GM18499 (cell line): ENCODE results near the gene WDR88.
"Not testable (repeated sequence)": the region's sequence is repeated elsewhere in the genome, so short reads cannot be mapped to it uniquely, and the experiment has no call there.

ENCODE experiments used
- ATAC-seq: cut with Tn5 transposase; IDR thresholded peaks from one replicate; pipeline ENCODE4 v1.9.1; 2021; ENCODE audit warnings: moderate number of reproducible peaks; ENCODE audit not compliant: insufficient read depth, unreplicated experiment

Gene WDR88

DNA sequence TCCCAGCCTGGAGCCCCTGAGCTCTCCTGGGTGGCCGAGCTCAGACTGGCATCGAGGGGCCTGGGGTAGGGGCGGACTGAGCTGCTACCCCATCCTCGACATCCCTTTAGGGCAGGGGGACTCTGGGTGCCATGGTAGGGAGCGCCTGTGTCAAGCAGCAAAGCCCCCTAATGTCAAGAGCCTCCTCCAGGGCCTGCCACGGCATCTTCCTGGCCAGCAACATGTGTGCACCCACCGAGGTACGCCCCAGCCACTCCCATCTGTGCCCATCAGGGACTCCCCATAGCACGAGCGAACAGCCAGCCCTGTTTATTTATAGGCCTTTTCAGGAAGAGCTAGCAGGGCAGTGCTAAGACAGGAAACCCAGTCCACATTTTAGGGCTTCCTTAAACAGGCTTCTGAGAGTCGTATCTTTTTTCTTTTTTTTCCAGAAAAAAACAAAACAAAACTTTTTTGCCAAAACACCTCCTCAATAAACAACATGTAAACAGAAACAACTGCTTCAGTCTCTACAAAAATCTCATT is 76.5 kb downstream of the WDR88 start:
- ATAC-seq: no peak

DNA sequence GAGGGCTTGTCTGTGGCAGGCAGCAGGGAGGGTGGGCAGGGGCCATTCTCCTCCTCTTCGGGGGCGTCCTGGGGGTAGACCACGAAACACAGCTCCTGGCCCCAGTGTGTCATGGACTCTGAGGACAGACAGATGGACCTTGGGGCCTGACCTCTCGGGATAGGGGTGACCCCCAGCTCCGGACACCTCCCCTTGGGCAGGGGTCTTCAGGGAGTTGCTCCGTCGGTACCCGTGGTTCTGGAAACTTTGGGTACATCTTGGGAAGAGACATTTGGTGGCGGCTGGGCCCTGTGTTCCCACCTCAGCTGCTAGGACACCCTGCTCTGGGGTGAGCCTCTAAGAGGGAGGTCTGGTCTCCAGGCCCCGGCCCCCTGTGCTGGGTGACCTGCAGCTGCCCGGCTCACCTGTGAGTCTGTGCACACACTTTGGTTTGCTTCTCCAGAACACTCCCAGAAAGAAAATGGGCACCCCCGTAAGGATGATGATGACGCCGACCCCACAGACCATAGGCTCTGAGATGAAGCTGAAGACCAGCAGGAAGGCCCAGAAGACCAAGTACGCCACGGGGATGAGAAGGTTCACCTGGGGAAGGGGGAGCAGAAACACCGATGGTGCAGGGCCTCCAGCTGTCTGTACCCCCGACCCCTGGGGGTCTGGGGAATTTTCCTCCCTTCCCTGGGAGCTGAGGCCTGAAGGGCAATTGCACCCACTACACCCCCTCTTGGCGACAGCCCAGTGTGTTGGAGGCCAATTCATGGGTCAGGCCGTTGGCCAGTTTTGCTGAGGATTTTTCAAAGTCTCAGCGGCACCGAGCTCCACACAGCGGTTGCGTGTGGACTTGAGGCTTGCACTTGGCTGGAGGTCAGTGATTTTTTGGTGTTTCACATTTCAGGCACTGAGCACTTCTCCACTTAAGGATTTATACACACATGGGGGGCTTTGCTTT is 77.3 kb downstream of the WDR88 start:
- ATAC-seq: no peak

DNA sequence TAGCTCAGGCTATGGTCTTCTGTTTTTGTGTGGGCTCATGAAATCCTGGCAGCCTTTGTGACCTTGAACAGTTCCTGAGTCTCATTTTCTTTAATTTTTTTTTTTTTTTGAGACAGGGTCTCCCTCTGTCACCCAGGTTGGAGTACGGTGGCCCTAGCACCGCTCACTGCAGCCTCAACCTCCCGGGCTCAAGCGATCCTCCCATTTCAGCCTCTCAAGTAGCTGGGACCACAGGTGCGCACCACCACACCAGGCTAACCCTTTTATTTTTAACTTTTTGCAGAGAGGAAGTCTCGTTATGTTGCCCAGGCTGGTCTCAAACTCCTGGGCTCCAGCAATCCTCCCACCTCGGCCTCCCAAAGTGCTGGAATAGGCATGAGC is 77.9 kb downstream of the WDR88 start:
- ATAC-seq: not testable (repeated sequence)

DNA sequence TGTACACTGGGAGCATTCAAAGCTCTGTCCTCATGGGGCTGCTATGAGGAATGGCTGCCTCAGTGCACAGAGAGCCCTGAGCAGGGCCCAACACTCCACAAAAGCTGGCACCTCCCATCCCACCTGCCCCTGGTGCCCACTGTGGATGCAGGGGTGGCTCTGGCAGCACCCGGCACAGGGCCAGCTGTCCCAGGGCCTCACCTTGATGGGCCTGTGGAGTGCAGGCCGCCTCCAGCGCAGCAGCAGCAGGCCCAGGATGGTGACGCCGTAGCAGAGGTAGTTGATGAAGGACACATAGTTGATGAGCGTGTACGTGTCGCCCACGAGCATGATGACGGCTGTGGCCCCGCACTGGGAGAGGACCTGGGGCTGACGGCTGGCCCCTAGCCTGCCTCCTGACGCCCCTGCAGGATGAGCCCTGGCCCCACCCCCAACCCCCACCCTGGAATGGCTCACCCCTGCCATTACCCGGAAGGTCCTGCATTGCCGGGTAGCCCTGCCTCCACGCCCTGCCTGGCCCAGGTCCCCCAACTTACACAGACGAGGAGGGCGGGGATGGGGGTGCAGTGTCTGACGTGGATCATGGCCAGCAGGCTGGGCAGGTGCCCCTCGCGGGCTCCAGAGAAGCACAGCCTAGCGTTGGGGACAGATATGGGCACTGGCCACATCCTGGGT is 78.5 kb downstream of the WDR88 start:
- no peak for ATAC-seq

DNA sequence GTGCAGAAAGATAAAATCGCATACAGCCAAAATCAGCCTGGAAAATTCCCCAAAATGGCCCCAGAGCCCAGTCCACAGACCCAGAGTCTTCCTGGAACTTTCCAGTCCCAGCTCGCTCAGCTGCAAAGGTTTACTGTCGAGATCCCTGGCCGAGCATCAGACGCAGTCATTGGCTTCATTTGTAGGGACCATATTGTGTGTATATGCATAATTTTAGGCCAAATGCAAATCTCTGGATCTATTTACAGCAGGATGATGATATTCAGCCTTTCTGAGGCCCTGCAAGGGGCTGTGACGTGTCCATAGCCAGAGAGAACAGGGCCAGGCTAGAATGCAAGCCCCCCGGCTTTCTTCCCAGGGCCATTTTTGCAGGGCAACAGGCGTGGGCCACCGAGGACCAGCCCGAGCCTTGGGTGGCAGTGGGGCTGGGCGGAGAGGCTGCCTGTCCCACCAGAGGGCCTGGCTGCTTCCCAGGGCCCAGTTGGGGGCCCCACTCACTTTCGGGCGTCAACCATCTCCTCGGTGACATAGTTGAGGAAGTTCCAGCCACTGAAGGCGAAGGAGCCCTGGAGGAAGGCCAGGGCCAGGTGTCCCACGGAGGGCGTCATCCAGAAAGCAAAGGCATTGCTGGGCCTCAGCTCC is 80.0 kb downstream of the WDR88 start:
- no peak for ATAC-seq

DNA sequence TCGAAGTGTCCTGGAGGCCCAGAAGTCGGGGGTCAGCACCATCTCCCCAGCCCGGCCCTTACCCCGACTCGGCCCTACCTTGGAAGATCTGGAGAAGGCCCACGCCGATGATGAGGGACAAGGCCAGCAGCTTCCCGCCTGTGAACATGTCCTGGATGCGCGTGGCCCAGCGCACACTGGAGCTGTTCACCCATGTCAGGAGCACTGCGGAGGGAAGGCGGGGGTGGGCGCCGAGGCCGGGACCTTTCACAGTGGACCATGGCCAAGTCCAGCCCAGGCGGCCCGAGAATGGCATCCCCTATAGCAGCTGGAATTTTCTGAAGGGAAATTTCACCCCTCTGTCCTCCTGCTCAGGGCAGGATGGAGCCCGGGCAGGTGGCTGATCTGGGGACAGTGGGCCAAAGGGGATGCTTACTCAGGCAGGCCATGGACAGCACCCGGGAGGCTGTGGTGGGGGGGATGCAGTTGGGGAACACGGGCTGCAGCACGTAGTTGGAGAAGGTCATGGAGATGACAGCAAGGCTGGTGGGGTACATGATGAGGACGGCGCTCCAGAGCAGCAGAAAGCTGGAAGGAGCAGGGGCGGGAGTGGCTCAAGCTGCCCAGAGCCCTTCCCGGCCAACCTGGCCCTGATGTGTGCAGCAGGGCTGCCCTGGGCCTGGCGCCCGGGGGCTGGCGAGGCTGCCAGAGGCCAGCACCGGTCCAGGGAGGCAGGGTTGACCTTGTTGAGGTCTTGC is 80.7 kb downstream of the WDR88 start:
- ATAC-seq: no peak

DNA sequence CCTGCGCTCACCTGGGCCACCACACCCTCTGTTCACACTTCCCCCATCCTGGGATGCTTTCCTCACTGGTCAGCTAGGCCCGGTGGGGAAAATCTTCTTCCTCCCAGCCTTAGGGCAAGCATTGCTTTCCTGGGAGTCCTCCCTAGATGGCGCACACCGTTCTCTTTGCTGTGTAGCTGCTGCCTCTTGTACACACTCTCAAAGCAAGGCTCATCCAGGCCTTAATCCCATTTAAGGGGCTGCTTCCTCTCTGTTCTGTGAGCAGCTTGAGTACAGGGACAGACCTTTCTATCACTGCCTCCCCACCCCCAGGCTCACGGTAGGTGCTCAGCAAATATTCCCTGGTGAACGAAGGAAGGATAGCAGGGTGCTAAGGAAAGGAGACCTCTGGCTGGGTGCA is 82.7 kb downstream of the WDR88 start:
- ATAC-seq: no peak

DNA sequence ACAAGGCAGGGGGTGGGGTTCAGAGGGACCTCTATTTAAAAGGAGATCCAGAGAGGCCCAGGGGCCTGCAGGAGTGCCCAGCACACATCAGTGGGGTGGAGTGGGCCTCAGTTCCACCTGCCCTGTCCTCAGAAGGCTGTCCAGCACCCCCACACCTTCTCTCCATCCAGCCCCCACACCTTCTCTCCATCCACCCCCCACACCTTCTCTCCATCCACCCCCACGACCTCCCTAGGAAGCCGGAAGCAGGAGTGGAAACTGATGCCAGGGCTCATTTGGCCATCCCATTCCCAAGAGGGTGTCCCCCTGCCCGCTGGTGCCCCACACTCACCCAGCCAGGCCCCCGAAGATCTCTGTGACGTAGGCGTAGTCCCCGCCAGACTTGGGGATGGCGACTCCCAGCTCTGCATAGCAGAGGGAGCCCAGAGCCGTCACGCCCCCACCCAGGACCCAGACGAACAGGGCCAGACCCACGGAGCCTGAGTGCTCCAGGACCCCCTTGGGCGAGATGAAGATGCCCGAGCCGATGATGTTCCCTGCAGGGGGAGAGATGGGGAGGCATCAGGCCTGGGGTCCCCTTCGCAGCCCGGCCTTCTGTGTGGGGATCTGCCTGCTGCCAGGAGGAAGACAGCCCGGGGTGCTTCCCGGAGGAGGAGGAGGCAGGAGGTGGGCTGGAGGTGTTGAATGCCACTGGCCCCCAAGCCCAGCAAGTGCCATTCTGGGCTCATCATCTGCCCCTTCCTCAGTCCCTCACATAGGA is 83.7 kb downstream of the WDR88 start:
- ATAC-seq: no peak

DNA sequence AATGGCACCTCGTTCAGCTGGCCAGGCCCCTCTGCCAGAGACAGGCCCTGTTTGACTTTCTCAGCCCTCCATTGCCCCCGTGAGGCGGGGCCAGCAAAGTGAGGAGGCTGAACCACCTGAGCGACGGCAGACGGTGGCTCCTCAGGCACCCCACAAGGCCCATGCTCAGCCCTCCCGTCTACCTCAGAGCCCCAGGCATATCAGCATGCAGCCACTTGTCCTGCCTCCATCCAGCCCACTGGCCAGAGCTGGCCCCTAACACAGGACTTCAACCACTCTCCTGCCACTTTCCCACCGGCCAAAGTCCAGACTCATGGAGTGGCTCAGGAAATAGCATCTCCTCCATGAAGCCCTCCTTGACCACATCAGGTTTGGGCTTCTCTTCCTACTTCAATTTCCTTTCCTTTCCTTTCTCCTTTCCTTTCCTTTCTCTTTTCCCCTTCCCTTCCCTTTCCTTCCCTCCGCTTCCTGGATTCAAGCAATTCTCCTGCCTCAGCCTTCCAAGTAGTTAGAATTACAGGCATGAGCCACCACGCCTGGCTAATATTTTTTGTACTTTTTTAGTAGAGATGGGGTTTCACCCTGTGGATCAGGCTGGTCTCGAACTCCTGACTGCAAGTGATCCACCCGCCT is 84.4 kb downstream of the WDR88 start:
- ATAC-seq: no peak

DNA sequence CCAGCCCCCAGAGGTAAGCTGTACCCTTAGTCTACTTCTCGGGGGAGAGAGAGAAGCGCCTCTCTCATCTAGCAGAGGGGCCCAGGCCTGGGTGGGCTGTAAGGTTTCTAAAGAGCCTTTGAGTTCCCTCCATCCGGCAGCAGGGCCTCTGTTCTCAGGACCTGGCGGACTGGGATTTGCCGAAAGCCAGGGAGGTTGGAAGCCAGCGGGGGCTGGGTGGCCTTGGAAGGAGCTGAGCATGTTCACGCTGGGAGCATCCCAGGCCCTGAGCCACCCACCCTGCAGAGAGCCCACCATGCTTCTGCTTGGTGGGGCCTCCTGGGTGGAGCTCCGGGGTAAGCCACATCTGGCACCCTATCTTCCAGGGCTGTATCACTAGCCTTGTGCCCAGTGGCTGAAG is 86.0 kb downstream of the WDR88 start:
- no peak for ATAC-seq

DNA sequence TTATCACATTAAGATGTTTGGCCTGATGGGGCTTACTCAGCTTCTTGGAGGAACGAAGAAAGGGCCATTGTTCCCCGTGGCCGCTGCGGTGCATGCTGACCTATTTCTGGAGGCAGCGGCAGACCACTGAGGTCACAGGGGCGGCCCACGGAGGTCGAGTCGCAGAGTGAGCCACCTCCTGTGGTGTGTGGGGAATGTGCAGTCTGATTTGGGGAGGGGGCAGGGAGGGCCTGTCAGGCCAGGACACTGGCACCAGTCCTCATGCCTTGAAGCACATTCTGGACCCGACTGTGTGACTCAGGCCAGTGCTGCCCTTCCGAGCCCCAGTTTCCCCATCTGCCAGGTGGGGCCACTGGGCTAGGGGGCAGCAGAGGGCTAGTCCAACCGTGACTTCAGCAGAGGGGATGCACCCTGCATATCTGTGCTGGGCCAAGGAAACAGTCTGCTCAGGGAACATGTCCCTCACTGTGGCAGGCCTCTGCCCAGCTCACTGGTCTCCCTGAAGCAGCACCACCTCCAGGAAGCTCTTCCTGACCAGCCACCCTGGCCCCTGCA is 87.4 kb downstream of the WDR88 start:
- no peak for ATAC-seq

DNA sequence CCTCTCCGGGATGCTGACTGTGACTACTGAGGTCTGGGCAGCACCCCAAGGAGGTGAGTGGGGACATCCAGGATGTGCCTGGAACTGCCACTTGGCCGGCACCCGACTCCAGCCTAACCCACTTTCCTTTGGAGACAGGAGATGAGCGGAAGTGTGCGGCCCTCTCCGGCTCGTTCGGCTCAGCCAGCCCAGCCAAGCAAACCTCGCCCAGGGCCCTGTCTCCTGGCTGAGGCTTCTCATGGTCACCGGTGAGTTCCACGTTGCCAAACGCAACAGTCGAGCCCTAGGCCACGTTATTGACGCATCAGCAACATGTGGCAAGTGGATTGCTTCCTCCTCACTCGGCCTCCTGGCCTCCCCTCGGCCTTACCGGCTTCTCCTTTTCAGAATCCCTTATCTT is 88.2 kb downstream of the WDR88 start:
- no peak for ATAC-seq

DNA sequence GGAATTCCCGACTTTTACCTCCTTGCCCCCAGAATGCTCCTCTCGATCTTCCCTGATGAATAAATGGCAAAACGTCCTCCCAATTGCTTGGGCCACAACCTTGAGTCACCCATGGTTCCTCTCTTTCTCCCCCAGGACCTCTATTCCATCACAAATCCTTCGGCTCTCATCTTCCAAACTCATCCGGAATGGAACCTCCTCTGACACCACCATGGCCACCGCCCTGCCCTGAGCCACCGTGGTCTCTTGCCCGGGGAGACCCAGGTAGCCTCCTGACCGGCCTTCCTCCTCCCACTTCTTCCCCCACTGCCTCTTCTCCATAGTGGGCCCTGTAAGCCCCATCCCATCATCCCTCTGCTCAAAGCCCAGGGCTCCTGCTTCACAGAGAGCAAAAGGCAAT is 88.8 kb downstream of the WDR88 start:
- ATAC-seq: no peak

DNA sequence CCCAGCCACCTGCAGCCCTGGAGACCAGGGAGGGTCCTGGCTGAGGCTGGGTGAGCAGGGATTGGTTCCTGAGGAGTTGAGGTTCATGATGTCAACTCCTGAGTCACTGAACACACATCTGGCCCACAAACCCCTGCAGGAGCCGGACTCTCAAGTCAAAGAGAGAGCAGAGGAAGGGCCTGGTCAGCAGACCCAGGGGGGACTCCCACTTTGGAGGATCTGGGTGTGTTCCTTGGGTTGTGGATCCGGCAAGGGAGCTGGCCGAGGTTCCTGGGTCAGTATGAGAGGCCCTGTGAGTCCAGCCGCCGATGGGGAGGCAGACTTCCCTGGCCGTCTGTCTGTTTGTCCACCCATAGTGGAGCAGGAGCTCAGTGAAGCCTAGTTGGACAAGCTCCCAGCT is 89.7 kb downstream of the WDR88 start:
- ATAC-seq: no peak

DNA sequence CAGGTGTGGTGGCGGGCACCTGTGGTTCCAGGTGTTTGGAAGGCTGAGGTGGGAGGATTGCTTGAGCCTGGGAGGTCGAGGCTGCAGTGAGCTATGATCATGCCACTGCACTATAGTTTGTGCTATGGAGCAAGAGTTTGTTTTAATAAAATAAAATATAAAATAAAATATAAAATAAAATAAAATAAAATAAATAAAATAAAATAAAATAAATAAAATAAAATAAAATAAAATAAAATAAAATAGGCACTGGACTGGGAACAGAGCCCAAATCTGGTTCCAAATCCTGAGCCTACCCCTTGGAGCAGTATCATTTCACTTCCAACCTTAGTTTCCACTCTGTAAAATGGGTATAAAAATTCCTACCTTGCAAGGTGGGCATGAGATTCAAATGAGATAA is 90.3 kb downstream of the WDR88 start:
- ATAC-seq: not testable (repeated sequence)

DNA sequence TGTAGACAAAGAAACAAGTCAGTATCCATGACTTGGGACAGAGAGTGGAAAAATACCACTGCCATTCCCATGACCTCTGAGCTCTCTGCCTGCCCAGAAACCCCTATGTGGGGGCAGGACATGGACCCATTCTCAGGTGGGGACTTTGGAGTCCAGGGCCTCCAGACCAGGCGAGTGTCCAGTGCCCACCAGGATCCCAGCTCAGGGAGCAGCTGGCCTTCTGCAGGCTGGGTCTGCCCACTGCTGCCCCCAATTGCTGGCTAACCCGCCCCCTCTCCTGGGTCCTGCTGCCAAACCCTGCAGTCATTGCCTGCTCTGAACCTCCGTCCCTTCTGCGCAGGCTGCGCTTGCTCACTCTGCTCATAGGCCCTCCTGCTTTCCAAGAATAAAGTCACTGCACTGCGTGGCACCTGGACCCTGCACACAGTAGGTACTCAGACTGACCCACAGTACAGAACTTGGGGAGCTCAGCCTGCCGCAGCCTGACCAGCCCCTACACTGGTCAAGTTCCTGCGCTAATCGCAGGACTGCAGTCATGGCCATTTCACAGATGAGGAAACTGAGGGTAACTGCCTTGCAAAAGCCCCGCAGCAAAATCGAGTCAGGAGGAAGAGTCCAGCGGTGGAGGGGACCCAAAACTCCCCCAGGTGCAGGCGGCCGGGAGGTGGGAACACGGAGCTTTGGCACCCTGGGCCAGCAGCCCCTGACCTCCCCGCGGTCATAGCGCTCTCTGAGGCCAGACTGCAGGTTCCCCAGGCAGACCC is 93.0 kb downstream of the WDR88 start:
- no peak for ATAC-seq
